Left ventricle myocardium inferior (tissue), 1 donor: Measurements from ENCODE around the gene NRIP3. TPM values are rescaled to one million over a fixed set of nuclear protein-coding genes. Genes with fewer than 3 reads are reported as not detected.

Experiments used
- DNase-seq: peaks from one replicate; pipeline ENCODE4 v3.0.0-alpha.2; 2020
- H3K27ac ChIP-seq: fragments of 200-600 bp; replicated peaks from 2 replicates; pipeline ENCODE4 v1.8.0; 2021
- H3K27me3 ChIP-seq: fragments of 200-600 bp; 2 replicates; pipeline ENCODE4 v1.8.0; 2021; ENCODE audit warnings: low read depth
- H3K36me3 ChIP-seq: fragments of 200-600 bp; 2 replicates; pipeline ENCODE4 v1.8.0; 2021
- H3K4me1 ChIP-seq: fragments of 200-600 bp; 2 replicates; pipeline ENCODE4 v1.8.0; 2021
- H3K4me3 ChIP-seq: fragments of 200-600 bp; 2 replicates; pipeline ENCODE4 v1.8.0; 2021; ENCODE audit warnings: mild to moderate bottlenecking, moderate library complexity
- H3K9me3 ChIP-seq: fragments of 200-600 bp; replicated peaks from 2 replicates; pipeline ENCODE4 v1.8.0; 2021
- intact Hi-C: fragments of 100-400 bp; cut with micrococcal nuclease; formaldehyde crosslinking; loops from one replicate; pipeline ENCODE4 v1.11.0; 2022
- total RNA-seq: library from RNA; stranded (reverse); fragmentation: NEBNext Ultra II Directional; extraction: Animal tissue kit (Norgen Biotek cat#: 25700); gene quantifications from one replicate; pipeline ENCODE4 v1.2.1, GENCODE V29; 2021
- TF ChIP-seq, protein P1 (sequence below): fragments of 200-600 bp; IDR thresholded peaks from 2 replicates; pipeline ENCODE4 v1.8.0; 2021; ENCODE audit warnings: antibody characterized with exemption, mild to moderate bottlenecking, borderline replicate concordance
- donor health status: DM: no; HTN: yes; CAD: no; lungs with severe emphysema.

The NRIP3 gene
- total RNA-seq, 1 donor from 2014 or later, result 1.9 TPM

DNA sequence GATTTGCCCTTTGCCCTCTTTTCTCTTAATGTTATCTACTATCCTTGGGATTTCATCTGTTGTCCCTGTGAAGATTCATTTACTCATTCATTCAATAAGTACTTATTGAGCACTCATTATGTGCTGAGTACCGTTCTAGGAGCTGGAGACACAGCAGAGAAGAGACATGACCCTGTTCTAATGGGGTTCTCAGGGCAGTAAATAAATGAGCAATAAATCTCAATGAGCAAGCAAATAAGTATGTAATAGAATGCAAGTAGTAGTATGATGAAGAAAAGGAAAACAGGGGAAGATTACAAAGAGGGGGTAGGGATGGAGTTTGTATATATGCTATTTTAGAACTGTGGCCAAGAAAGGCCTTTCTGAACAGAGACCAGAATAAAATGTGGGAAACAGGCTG, 34.2 kb upstream of the NRIP3 start:
- intact Hi-C loops, result no loop called here
- H3K4me3 ChIP-seq, result no peak overlapping the region
- TF ChIP-seq, protein P1, sequence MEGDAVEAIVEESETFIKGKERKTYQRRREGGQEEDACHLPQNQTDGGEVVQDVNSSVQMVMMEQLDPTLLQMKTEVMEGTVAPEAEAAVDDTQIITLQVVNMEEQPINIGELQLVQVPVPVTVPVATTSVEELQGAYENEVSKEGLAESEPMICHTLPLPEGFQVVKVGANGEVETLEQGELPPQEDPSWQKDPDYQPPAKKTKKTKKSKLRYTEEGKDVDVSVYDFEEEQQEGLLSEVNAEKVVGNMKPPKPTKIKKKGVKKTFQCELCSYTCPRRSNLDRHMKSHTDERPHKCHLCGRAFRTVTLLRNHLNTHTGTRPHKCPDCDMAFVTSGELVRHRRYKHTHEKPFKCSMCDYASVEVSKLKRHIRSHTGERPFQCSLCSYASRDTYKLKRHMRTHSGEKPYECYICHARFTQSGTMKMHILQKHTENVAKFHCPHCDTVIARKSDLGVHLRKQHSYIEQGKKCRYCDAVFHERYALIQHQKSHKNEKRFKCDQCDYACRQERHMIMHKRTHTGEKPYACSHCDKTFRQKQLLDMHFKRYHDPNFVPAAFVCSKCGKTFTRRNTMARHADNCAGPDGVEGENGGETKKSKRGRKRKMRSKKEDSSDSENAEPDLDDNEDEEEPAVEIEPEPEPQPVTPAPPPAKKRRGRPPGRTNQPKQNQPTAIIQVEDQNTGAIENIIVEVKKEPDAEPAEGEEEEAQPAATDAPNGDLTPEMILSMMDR, result no peak
- H3K9me3 ChIP-seq, result no peaks in the 10 kb centered on the region
- no peak for DNase-seq
- H3K36me3 ChIP-seq, result no peaks in the 10 kb centered on the region
- no peak overlapping the region for H3K27ac ChIP-seq
- no peaks in the 10 kb centered on the region for H3K4me1 ChIP-seq
- H3K27me3 ChIP-seq, result no peaks in the 10 kb centered on the region

DNA sequence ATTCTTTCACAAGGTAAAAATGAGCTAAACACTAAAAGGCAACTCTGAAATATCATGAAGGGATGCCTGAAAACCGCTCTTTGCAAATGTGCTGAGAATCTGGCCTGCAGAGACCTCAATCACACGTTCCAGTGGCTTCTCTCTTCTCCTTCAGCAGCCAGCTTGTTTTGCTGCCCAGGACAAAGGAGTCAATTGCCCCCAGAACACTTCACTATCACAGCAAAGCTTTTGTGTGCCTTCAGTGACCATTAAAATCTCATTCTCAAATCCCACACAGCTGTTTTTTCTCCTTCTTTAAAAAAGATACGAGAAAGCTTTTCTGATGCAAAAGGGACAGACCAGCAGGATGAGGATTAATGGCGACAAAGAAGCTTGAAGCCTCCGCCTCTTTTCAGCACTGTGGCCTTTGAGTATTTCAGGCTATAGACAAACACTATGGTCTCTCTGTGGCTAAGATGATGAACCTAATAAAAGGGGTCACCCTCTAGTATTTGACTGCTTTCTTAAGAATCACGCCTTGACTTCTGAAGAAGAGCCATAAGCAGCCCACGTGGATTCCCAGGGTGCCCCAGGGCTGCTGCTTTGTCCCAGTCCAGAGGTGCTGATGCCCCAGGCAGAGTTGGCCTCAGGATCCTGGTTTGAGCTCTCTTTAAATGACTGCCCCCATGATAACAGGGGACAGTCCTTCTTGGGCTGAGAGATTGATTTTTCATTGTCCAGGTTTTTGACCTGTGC, 33.4 kb upstream of the NRIP3 start:
- H3K4me3 ChIP-seq, result no peak overlapping the region
- intact Hi-C loops, result no loop called here
- no peak overlapping the region for H3K27ac ChIP-seq
- no peaks in the 10 kb centered on the region for H3K4me1 ChIP-seq
- H3K36me3 ChIP-seq, result no peaks in the 10 kb centered on the region
- no peaks in the 10 kb centered on the region for H3K27me3 ChIP-seq
- no peaks in the 10 kb centered on the region for H3K9me3 ChIP-seq
- no peak for DNase-seq
- TF ChIP-seq, protein P1, result no peak

GRCh38 chr11:9030601-9031000, 26.8 kb upstream of the NRIP3 start:
- Histone ChIP-seq H3K4me1 (no peaks in the 10 kb centered on the region), H3K27ac (no peak overlapping the region), H3K9me3 (no peaks in the 10 kb centered on the region), H3K36me3 (no peaks in the 10 kb centered on the region), H3K4me3 (no peak overlapping the region), H3K27me3 (no peaks in the 10 kb centered on the region)
- intact Hi-C loops, result no loop called here
- TF ChIP-seq, protein P1, result no peak
- DNase-seq, result no peak

DNA sequence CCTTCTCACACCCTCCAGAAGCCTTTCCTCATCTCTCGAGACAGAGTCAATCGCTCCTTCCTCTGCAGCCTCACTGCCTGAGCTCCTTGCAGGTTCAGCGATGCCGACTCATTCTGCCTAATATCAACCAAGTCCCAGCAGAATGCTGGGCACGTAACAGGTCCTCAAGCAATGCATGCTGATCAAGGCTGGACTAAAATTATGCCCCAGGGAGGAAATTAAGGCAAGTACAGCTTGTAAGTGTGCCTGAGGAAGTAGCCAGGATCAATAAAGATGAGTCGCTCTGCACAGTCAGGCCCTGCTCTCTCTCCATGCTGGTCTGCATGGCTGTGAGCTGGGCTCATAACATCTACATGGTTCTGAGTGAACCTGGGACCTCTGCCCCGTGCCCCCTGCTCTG, 25.6 kb upstream of the NRIP3 start:
- DNase-seq, result no peak
- Histone ChIP-seq H3K36me3 (no peaks in the 10 kb centered on the region), H3K27me3 (no peaks in the 10 kb centered on the region), H3K4me3 (no peak overlapping the region), H3K9me3 (no peaks in the 10 kb centered on the region), H3K27ac (no peak overlapping the region), H3K4me1 (peaks cover 4% of the 10 kb centered on the region)
- intact Hi-C loops, result no loop called here
- TF ChIP-seq, protein P1, result no peak

DNA sequence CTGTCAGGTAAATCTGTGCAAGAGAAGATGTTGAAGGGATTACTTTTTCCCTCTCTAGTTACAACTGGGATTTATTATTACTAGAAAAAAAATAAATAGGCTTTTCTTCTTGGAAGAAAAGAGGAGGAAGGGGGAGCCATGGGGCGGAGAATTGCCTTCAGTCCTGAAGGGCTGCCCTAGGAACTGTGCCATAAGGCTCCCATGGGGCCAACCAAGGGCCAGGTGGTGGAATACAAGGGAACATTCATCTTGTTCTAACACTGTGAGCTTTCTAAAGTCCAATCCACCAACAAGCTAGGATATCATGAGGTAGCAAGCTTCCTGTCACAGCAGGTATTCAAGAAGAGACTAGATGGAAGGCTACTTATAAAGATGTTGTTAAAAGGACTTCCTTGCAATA, 24.8 kb upstream of the NRIP3 start:
- no peaks in the 10 kb centered on the region for H3K27me3 ChIP-seq
- H3K9me3 ChIP-seq, result no peaks in the 10 kb centered on the region
- no peak for DNase-seq
- H3K36me3 ChIP-seq, result no peaks in the 10 kb centered on the region
- no peak overlapping the region for H3K27ac ChIP-seq
- H3K4me1 ChIP-seq, result peaks cover 4% of the 10 kb centered on the region
- TF ChIP-seq, protein P1, result no peak
- intact Hi-C loops, result no loop called here
- H3K4me3 ChIP-seq, result no peak overlapping the region
